Parathyroid adenoma (tissue), 2 donors: ENCODE data around the gene HSD17B2.

Experiments
- H2AFZ ChIP-seq: fragments of 300-600 bp; sonication (generic); one replicate; pipeline ENCODE4 v1.7.0; 2017; ENCODE audit warnings: antibody characterized with exemption, mild to moderate bottlenecking
- H3K27ac ChIP-seq: fragments of 300-600 bp; sonication (generic); one replicate; pipeline ENCODE4 v1.7.0; 2017
- H3K27me3 ChIP-seq: fragments of 300-600 bp; sonication (generic); one replicate; pipeline ENCODE4 v1.7.0; 2017; ENCODE audit warnings: low read length; ENCODE audit not compliant: control insufficient read depth, insufficient read depth
- H3K36me3 ChIP-seq: fragments of 300-600 bp; sonication (generic); one replicate; pipeline ENCODE4 v1.7.0; 2017; ENCODE audit warnings: low read length; ENCODE audit not compliant: control insufficient read depth, insufficient read depth
- H3K4me1 ChIP-seq: fragments of 300-600 bp; sonication (generic); one replicate; pipeline ENCODE4 v1.7.0; 2017; ENCODE audit warnings: control low read depth
- H3K4me2 ChIP-seq: fragments of 300-600 bp; sonication (generic); one replicate; pipeline ENCODE4 v1.7.0; 2017; ENCODE audit warnings: low read length
- H3K4me3 ChIP-seq: fragments of 300-600 bp; sonication (generic); one replicate; pipeline ENCODE4 v1.7.0; 2017; ENCODE audit warnings: low read depth, low read length
- H3K79me2 ChIP-seq: fragments of 300-600 bp; sonication (generic); one replicate; pipeline ENCODE4 v1.7.0; 2017; ENCODE audit warnings: control low read depth
- H3K9ac ChIP-seq: fragments of 300-600 bp; sonication (generic); one replicate; pipeline ENCODE4 v1.7.0; 2017; ENCODE audit warnings: mild to moderate bottlenecking
- H3K9me3 ChIP-seq: fragments of 300-600 bp; sonication (generic); one replicate; pipeline ENCODE4 v1.7.0; 2017; ENCODE audit warnings: low read length; ENCODE audit not compliant: control insufficient read depth
- TF ChIP-seq, protein P1 (sequence below): fragments of 300-600 bp; sonication (generic); IDR thresholded peaks from one replicate; pipeline ENCODE4 v1.7.0; 2017; ENCODE audit warnings: antibody characterized with exemption, mild to moderate bottlenecking
- donor health status: primary hyperparathyroidism.

HSD17B2 gene

DNA sequence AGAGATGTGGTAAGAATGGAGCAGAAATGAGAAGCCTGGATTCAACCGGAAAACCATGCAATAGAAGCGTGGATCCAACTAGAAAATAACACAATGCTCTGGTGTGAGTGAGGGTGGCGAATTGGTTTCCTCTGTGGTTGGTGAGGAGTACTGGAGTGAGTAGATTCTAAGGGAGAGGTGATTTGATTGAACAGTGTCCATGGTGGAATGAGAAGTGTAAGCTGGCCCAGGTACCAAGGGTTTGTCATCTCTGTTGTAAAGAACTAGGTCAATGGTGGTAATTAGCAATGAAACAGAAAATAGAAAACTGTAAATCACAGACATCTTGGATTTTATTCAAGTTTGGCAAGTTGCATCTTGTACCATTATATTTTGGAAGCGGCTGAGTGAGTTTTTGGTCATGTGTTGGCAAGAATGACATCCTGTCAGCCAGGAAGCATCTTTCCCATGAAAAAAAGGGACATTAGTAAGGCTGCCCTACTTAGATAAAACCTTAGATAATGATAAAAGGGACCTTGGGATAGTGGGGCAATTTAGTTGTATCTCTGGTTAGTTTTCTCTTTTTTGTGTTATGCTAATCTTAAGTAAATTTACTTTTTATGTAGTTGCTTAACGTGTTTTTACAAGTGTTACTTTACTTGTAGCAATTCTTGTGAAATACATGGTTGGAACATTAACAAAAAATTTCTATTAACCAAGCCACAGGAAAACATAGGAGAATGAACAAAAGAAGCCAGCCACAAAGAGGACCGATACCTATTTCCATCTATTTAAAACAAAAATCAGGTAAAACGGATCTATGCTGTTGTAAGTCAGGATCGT, 20.9 kb downstream of the HSD17B2 start:
- H3K9me3 ChIP-seq = no peaks in the 10 kb centered on the region
- H3K4me3 ChIP-seq = no peak overlapping the region
- no peaks in the 10 kb centered on the region for H3K27me3 ChIP-seq
- no peaks in the 10 kb centered on the region for H3K36me3 ChIP-seq
- no peak overlapping the region for H3K27ac ChIP-seq
- H3K9ac ChIP-seq = no peak overlapping the region
- H2AFZ ChIP-seq = no peak overlapping the region
- no peaks in the 10 kb centered on the region for H3K4me1 ChIP-seq
- TF ChIP-seq, protein P1, sequence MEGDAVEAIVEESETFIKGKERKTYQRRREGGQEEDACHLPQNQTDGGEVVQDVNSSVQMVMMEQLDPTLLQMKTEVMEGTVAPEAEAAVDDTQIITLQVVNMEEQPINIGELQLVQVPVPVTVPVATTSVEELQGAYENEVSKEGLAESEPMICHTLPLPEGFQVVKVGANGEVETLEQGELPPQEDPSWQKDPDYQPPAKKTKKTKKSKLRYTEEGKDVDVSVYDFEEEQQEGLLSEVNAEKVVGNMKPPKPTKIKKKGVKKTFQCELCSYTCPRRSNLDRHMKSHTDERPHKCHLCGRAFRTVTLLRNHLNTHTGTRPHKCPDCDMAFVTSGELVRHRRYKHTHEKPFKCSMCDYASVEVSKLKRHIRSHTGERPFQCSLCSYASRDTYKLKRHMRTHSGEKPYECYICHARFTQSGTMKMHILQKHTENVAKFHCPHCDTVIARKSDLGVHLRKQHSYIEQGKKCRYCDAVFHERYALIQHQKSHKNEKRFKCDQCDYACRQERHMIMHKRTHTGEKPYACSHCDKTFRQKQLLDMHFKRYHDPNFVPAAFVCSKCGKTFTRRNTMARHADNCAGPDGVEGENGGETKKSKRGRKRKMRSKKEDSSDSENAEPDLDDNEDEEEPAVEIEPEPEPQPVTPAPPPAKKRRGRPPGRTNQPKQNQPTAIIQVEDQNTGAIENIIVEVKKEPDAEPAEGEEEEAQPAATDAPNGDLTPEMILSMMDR = no peak
- no peak overlapping the region for H3K4me2 ChIP-seq
- H3K79me2 ChIP-seq = no peaks in the 10 kb centered on the region

DNA sequence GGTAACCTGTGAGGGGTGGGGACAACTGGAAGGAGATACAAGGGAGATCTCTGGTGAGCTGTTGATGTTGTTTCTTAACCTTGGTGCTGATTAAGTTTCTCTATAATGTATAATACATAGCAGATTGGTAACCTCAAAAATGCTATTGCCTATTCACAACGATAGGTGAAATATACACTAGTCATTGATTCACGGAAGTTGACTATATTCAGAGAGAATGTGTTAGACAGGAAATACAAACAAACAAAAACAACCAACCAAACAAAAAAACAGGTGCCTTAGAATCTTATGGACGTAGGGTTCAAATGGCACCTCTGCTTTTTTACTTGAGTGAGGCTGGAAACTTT, 21.5 kb downstream of the HSD17B2 start:
- Histone ChIP-seq H3K4me1 (no peaks in the 10 kb centered on the region), H3K79me2 (no peaks in the 10 kb centered on the region), H3K27me3 (no peaks in the 10 kb centered on the region), H3K4me3 (no peak overlapping the region), H3K9me3 (no peaks in the 10 kb centered on the region), H3K9ac (no peak overlapping the region), H3K4me2 (no peak overlapping the region), H3K27ac (no peak overlapping the region), H2AFZ (no peak overlapping the region), H3K36me3 (no peaks in the 10 kb centered on the region)
- TF ChIP-seq, protein P1 = no peak

DNA sequence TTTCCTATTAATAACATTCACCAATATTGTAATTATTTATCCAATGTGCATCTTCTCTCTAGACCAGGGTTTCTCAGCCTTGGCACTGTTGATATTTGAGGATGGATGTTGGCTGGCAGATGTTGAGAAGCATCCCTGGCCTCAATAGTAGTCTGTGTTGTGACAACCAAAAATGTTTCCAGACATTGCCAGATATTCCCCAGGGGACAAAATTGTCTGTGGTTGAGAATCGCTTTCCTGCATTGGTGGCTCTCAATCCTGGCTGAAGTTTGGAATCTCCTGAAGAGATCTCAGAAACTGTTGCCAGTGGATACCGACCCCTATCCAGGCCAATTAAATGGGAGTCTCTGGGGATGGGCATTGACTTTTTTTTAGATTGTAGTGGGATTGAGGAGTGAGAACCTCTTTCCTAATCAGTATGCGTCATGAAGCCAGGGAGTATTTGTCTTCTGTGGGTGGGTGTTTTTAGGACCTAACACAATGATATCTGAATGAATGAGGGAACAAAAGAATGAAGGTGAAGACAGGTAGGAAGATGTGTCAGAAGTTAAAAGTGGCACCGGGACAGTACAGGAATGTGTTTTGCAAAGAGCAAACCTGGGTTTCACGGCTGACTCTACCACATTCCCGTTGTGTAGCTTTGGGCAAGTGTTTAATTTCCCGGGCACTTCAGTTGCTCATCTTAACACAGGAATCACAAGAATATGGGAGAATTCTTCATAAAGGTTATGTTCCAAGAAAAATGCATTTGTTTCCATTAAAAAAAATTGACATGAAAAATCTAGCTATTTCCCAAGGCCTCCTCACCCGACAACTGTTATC, 24.3 kb downstream of the HSD17B2 start:
- Histone ChIP-seq H3K36me3 (no peaks in the 10 kb centered on the region), H3K79me2 (no peaks in the 10 kb centered on the region), H3K4me1 (no peaks in the 10 kb centered on the region), H3K9me3 (no peaks in the 10 kb centered on the region), H3K9ac (no peak overlapping the region), H2AFZ (no peak overlapping the region), H3K27me3 (no peaks in the 10 kb centered on the region), H3K27ac (no peak overlapping the region), H3K4me3 (no peak overlapping the region), H3K4me2 (no peak overlapping the region)
- TF ChIP-seq, protein P1 = no peak

DNA sequence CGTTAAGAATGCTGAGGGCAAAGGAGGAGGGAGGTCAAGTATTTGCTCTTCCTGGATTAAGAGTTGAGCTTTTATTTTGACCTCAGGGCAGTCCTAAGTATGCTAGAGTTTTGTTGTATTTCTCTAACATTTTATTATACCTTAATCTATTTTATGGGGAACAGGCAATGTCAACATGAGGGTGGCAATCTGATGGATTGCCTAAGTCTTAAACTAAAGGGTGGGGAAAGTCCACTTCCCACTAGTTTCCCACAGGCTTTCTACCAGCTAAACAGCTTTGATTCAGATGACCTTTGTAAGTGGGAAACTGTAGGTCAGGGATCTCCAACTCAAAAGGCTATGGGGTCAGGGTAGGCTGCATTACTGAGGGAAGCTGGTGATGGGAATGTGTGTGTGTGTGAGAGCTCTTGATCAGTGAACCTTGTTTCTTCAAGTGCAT, 24.9 kb downstream of the HSD17B2 start:
- H3K4me3 ChIP-seq = no peak overlapping the region
- no peak overlapping the region for H3K27ac ChIP-seq
- no peaks in the 10 kb centered on the region for H3K79me2 ChIP-seq
- H3K36me3 ChIP-seq = no peaks in the 10 kb centered on the region
- no peaks in the 10 kb centered on the region for H3K9me3 ChIP-seq
- H3K4me2 ChIP-seq = no peak overlapping the region
- H3K27me3 ChIP-seq = no peaks in the 10 kb centered on the region
- H3K9ac ChIP-seq = no peak overlapping the region
- TF ChIP-seq, protein P1 = no peak
- H2AFZ ChIP-seq = no peak overlapping the region
- H3K4me1 ChIP-seq = no peaks in the 10 kb centered on the region
